Colonic mucosa (tissue), 4 donors: Measurements from ENCODE around the gene PRRT4. TPM values are rescaled to one million over a fixed set of nuclear protein-coding genes. Genes with fewer than 3 reads are reported as not detected.

ENCODE experiments used
- DNase-seq: peaks from one replicate; pipeline ENCODE4 v3.0.0-alpha.2; 2020
- H3K27ac ChIP-seq: fragments of 200-600 bp; one replicate; pipeline ENCODE4 v1.8.0; 2021
- H3K27me3 ChIP-seq: fragments of 200-600 bp; one replicate; pipeline ENCODE4 v1.8.0; 2021
- H3K36me3 ChIP-seq: fragments of 200-600 bp; one replicate; pipeline ENCODE4 v1.8.0; 2021
- H3K4me1 ChIP-seq: fragments of 200-600 bp; one replicate; pipeline ENCODE4 v1.8.0; 2021; ENCODE audit warnings: mild to moderate bottlenecking
- H3K4me3 ChIP-seq: fragments of 200-600 bp; one replicate; pipeline ENCODE4 v1.8.0; 2021
- H3K9ac ChIP-seq, 2 donors: one replicate each; pipeline ENCODE4 v1.7.0; 2013; ENCODE audit warnings: control low read depth in 2 of 2, low read depth in 2 of 2, low read length in 2 of 2
- H3K9me3 ChIP-seq: fragments of 200-600 bp; one replicate; pipeline ENCODE4 v1.8.0; 2021
- CTCF ChIP-seq: fragments of 200-600 bp; IDR thresholded peaks from one replicate; pipeline ENCODE4 v1.8.0; 2022; ENCODE audit warnings: antibody characterized with exemption, mild to moderate bottlenecking
- intact Hi-C: fragments of 100-400 bp; cut with DNase I; formaldehyde crosslinking; loops from one replicate; pipeline ENCODE4 v1.14.1; 2022
- total RNA-seq, 2 donors: library from RNA; stranded (reverse); fragmentation: NEBNext Ultra II Directional in 1 of 2; extraction: Animal tissue kit (Norgen Biotek cat#: 25700) in 1 of 2; gene quantifications; one replicate each; pipeline ENCODE4 v1.2.1, GENCODE V29; 2021
- donor health status: healthy.
- donor health status: DM: no; HTN: no; CAD: no.
- donor health status: DM: no; HTN: no; CAD: no.

Gene PRRT4
- total RNA-seq, 2 donors from 2014 or later, result 0.24 TPM; not detected in 1

DNA sequence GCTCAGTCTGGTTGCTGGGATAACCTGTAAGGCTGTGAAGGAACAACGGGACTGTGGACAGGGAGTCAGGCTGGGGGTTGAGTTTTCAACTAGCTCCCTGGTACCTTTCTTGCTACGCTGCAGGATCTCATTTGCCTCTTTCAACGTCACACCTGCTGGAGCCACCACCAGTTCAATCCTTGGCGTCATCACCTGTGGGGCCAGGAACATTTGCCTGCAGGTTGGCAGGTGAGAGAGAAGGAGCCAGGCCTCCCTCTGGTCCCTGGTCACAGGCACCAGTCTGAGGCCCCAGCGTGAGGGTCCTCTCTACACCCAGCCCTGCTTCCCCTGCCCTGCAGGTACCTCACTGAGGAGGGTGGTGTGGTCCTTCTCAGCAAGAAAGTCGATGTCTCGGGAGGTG lies 38.5 kb upstream of the PRRT4 start:
- Histone ChIP-seq H3K9ac (no peak overlapping the region), H3K4me1 (peaks cover 6% of the 10 kb centered on the region), H3K36me3 (no peaks in the 10 kb centered on the region), H3K27me3 (no peaks in the 10 kb centered on the region), H3K4me3 (no peak overlapping the region), H3K27ac (no peak overlapping the region), H3K9me3 (no peaks in the 10 kb centered on the region)
- no peak for TF ChIP-seq CTCF
- no peak for DNase-seq
- intact Hi-C loops, result no loop called here

- Histone ChIP-seq H3K4me1 (no peaks in the 10 kb centered on the region), H3K27me3 (no peaks in the 10 kb centered on the region), H3K36me3 (peaks cover 5% of the 10 kb centered on the region), H3K9me3 (no peaks in the 10 kb centered on the region), H3K9ac (no peak overlapping the region), H3K27ac (no peak overlapping the region), H3K4me3 (no peak overlapping the region)
- peak; percentile 10 for TF ChIP-seq CTCF
- intact Hi-C loops, result loop anchor here (1.0 kb wide), 1 partner anchor 27 kb away; no protein-coding TSS in a partner anchor
- DNase-seq, result no peak
These were observed 37.3 kb upstream of the PRRT4 start for GRCh38 chr7:128398841-128399135.

DNA sequence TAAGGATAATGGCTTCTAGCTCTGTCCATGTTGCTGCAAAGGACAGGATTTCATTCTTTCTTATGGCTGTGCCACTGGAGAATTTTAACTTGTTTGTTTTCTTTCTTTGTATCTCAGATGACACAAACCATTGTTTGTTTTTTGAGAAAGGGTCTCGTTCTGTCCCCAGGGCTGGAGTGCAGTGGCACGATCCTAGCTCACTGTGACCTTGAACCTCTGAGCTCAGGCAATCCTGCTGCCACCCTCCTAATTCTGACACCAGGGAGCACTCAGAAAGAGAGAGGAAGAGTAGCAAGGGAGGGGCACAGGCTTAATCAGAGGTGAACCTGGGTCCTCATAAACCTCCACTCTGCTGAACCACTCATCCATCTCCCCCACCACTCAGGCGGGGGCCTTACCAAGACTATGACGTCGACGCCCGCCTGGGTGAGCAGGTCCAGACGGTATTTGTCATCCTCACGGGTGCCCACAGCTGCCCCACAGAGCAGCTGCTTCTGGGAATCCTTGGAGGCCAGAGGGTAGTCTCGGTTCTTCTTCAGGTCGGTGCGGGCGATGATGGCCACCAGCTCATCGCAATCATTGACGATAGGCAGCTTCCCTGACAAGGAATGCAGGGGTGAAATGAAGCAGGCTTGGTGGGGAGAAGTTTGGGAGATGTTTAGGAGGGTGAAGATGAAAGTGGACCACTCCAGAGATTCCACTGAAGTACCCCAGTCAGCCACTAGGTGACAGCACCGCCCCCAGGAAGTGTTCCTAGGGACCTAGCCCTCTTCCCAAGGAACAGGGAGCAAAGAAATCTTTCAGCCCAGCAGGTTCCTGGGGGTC lies 36.7 kb upstream of the PRRT4 start:
- intact Hi-C loops, result loop anchor here (1.0 kb wide), 1 partner anchor 27 kb away; no protein-coding TSS in a partner anchor
- peaks cover 7% of the 10 kb centered on the region for H3K36me3 ChIP-seq

DNA sequence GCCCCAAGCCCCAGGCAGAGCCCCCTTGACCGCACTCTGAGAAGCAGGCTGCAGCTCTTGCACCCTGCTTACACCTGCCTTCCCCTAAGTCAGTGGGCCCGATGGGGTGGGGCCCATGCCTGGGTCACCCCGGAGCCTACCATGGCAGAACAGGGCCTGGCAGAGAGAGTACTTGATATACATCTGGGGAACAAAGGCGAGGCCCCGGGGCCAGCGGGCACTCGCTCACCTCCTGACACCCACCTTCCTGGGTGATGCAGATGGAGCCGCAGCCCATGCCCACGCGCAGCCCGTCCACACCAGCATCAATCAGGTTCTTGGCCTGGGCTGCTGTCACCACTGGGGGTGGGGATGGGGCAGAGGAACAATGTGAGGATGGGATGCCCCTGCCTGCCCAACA lies 34.9 kb upstream of the PRRT4 start:
- Histone ChIP-seq H3K27ac (no peak overlapping the region), H3K4me3 (no peak overlapping the region), H3K27me3 (no peaks in the 10 kb centered on the region), H3K4me1 (no peaks in the 10 kb centered on the region), H3K36me3 (peaks cover 7% of the 10 kb centered on the region), H3K9me3 (no peaks in the 10 kb centered on the region), H3K9ac (no peak overlapping the region)
- no peak for DNase-seq
- intact Hi-C loops, result no loop called here
- no peak for TF ChIP-seq CTCF

More for the DNA sequence above, 36.7 kb upstream of the PRRT4 start:
- Histone ChIP-seq H3K27ac (no peak overlapping the region), H3K4me3 (no peak overlapping the region), H3K9ac (no peak overlapping the region), H3K4me1 (no peaks in the 10 kb centered on the region), H3K9me3 (no peaks in the 10 kb centered on the region), H3K27me3 (no peaks in the 10 kb centered on the region)
- TF ChIP-seq CTCF, result peak; percentile 93
- peak; percentile 71 for DNase-seq

DNA sequence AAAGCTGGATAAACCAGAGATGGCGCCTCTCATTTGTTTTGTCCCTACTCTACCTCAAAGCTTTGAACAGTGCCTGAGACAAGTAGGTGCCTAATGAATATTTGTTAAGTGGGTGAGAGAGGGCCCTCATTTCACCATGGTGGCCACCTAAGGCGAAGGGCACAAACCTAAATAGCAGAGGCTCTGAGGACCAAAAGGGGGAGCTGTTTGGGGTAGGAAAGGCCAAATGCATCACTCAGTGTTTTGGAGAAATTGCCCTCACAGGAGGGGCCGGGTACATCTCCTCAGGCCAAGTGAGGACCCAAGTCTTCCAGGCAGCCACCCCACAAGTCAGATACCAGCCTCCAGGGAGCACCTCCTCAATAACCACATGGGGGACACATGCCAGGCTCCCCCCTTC lies 34.3 kb upstream of the PRRT4 start:
- H3K36me3 ChIP-seq, result peaks cover 7% of the 10 kb centered on the region
- no peaks in the 10 kb centered on the region for H3K9me3 ChIP-seq
- no peak for TF ChIP-seq CTCF
- no peak for DNase-seq
- H3K4me3 ChIP-seq, result no peak overlapping the region
- H3K9ac ChIP-seq, result no peak overlapping the region
- H3K27me3 ChIP-seq, result no peaks in the 10 kb centered on the region
- intact Hi-C loops, result no loop called here
- no peaks in the 10 kb centered on the region for H3K4me1 ChIP-seq
- H3K27ac ChIP-seq, result no peak overlapping the region
